Tibial nerve (tissue), 4 donors: ENCODE data around the gene ABR. TPM values are rescaled to one million over a fixed set of nuclear protein-coding genes. Genes with fewer than 3 reads are reported as not detected.

ENCODE experiments used
- DNase-seq, 2 donors: peaks; one replicate each; pipeline ENCODE4 v3.0.0-alpha.2; 2019; ENCODE audit warnings: low spot score in 2 of 2
- H3K27ac ChIP-seq, 4 donors: fragments of 200-600 bp; sonication (generic) in 3 of 4; one replicate each; pipeline ENCODE4 v1.5.1; 2017 to 2019; ENCODE audit warnings: mild to moderate bottlenecking in 1 of 4
- H3K27me3 ChIP-seq, 2 donors: fragments of 200-600 bp; sonication (generic) in 1 of 2; one replicate each; pipeline versions ENCODE4 v1.5.1 to v1.6.0; 2017 to 2019
- H3K36me3 ChIP-seq, 3 donors: fragments of 200-600 bp; sonication (generic); one replicate each; pipeline ENCODE4 v1.5.1; 2018 to 2019
- H3K4me1 ChIP-seq, 4 donors: fragments of 200-600 bp; sonication (generic) in 3 of 4; one replicate each; pipeline ENCODE4 v1.5.1; 2017 to 2019
- H3K4me3 ChIP-seq, 4 donors: fragments of 200-600 bp; sonication (generic) in 3 of 4; one replicate each; pipeline ENCODE4 v1.5.1; 2017 to 2019; ENCODE audit warnings: mild to moderate bottlenecking in 1 of 4, moderate library complexity in 1 of 4
- H3K9me3 ChIP-seq, 4 donors: fragments of 200-600 bp; sonication (generic) in 3 of 4; one replicate each; pipeline ENCODE4 v1.5.1; 2017 to 2019
- EP300 ChIP-seq, 2 donors: sonication (generic); formaldehyde crosslinking; IDR thresholded peaks; one replicate each; pipeline ENCODE4 v1.6.1; 2017; ENCODE audit warnings: antibody characterized with exemption in 2 of 2, mild to moderate bottlenecking in 1 of 2
- POLR2A ChIP-seq, 2 donors: fragments of 450-650 bp; IDR thresholded peaks; one replicate each; pipeline ENCODE4 v1.6.1; 2017; ENCODE audit warnings: antibody characterized with exemption in 2 of 2, mild to moderate bottlenecking in 2 of 2, moderate library complexity in 2 of 2
- WGBS, 2 donors: methylation state at CpG; one replicate each; pipeline ENCODE4 v1.1.5; 2018; 5-methylcytosine and 5-hydroxymethylcytosine counted together
- total RNA-seq, 4 donors: library from RNA; depleted of rRNA; stranded (reverse); fragments of >200 nt; gene quantifications; one replicate each; pipeline ENCODE4 v1.1.0, GENCODE V29; 2016
- TF ChIP-seq, protein P1 (sequence below), 5 experiments: fragments of 200-600 bp in 3 of 5; fragments of 450-650 bp in 2 of 5; sonication (generic) in 3 of 5; IDR thresholded peaks; one replicate each; pipeline ENCODE4 v1.5.1; 2016 to 2019; ENCODE audit warnings: antibody characterized with exemption in 5 of 5, mild to moderate bottlenecking in 3 of 5, moderate library complexity in 2 of 5

ABR gene
- total RNA-seq, 4 donors from 2014 or later, result 88.8 to 193 (median 133) TPM

DNA sequence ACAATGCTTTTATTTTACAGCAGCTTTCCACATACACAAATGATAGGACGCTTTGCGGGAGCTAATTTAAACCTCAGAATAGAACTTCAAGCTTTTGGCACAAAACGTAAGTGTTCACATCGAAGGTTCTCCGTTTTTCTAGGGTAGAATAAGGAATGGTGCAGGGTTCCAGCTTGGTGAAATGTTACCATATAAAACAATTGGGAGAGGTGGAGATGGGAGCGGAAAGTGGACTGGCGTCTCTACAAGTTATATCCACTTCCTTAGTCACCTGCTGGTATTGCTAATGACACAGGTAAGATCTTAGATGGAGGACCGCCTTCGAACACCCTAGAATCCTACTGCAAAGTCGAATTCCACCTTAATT lies 198.5 kb downstream of the ABR start:
- no peaks in the 10 kb centered on the region for H3K9me3 ChIP-seq
- no peak for DNase-seq
- H3K4me1 ChIP-seq, result peaks cover 0 to 30% (median 20%) of the 10 kb centered on the region in 4 donors
- 38 to 39% methylated on average over 10 of the region's 10 CpGs for WGBS, 2 donors
- no peak overlapping the region for H3K27ac ChIP-seq
- no peaks in the 10 kb centered on the region for H3K36me3 ChIP-seq
- TF ChIP-seq POLR2A (IDR thresholded peaks at IDR 0.05) (no peak), EP300 (IDR thresholded peaks at IDR 0.05) (no peak)
- TF ChIP-seq, protein P1, sequence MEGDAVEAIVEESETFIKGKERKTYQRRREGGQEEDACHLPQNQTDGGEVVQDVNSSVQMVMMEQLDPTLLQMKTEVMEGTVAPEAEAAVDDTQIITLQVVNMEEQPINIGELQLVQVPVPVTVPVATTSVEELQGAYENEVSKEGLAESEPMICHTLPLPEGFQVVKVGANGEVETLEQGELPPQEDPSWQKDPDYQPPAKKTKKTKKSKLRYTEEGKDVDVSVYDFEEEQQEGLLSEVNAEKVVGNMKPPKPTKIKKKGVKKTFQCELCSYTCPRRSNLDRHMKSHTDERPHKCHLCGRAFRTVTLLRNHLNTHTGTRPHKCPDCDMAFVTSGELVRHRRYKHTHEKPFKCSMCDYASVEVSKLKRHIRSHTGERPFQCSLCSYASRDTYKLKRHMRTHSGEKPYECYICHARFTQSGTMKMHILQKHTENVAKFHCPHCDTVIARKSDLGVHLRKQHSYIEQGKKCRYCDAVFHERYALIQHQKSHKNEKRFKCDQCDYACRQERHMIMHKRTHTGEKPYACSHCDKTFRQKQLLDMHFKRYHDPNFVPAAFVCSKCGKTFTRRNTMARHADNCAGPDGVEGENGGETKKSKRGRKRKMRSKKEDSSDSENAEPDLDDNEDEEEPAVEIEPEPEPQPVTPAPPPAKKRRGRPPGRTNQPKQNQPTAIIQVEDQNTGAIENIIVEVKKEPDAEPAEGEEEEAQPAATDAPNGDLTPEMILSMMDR (IDR thresholded peaks at IDR 0.05), result no peak
- H3K27me3 ChIP-seq, result peaks cover 0 to 4% of the 10 kb centered on the region in 2 donors
- H3K4me3 ChIP-seq, result no peak overlapping the region

DNA sequence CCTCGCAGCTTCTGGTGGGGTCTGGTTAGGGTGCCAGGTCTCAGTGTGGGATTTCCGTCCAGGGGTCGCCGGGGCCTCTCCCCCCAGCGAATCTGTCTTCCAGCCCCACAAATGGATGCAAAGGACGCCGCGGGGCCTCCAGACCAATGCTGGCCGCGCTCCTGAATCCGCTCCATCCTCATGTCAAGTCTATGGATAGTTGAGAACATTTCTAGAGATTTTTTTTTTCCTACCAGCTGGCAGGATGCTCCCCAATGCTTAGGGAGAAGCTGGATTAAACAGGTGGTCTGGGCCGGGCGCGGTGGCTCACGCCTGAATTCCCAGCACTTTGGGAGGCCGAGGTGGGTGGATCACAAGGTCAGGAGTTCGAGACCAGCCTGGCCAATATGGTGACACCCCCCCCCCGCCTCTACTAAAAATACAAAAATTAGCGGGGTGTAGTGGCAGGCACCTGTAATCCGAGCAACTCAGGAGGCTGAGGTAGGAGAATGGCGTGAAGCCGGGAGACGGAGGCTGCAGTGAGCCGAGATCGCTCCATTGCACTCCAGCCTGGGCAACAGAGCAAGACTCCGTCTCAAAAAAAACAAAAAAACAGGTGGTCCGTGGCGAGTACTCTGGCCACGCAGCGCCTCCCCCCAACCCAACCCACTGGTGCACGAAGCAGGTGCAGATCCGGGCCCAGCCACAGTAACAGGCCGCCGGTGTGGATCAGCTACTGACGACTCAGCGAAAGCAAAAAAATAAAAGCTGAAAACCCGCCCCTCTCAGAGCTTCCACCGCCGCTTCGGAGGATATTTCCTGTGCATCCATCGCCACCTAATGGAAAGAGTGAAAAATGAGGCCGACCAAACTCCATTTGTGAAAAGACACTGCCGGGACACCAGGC lies 199.1 kb downstream of the ABR start:
- Histone ChIP-seq H3K36me3 (no peaks in the 10 kb centered on the region), H3K4me3 (peak overlapping the region; percentile 48 to 71 (median 58)), H3K4me1 (peaks cover 0 to 32% (median 20%) of the 10 kb centered on the region in 4 donors), H3K27me3 (peaks cover 0 to 4% of the 10 kb centered on the region in 2 donors), H3K9me3 (no peaks in the 10 kb centered on the region), H3K27ac (peak overlapping the region; percentile 73 to 91 (median 78))
- TF ChIP-seq POLR2A (IDR thresholded peaks at IDR 0.05) (no peak), EP300 (IDR thresholded peaks at IDR 0.05) (peak in 1 of 2 donors; percentile 57)
- TF ChIP-seq, protein P1 (IDR thresholded peaks at IDR 0.05), result peak; percentile 65 to 86 (median 70)
- peak; percentile 56 to 72 for DNase-seq
- WGBS, 2 donors, result 27 to 28% methylated on average over 41 to 43 of the region's 43 CpGs

DNA sequence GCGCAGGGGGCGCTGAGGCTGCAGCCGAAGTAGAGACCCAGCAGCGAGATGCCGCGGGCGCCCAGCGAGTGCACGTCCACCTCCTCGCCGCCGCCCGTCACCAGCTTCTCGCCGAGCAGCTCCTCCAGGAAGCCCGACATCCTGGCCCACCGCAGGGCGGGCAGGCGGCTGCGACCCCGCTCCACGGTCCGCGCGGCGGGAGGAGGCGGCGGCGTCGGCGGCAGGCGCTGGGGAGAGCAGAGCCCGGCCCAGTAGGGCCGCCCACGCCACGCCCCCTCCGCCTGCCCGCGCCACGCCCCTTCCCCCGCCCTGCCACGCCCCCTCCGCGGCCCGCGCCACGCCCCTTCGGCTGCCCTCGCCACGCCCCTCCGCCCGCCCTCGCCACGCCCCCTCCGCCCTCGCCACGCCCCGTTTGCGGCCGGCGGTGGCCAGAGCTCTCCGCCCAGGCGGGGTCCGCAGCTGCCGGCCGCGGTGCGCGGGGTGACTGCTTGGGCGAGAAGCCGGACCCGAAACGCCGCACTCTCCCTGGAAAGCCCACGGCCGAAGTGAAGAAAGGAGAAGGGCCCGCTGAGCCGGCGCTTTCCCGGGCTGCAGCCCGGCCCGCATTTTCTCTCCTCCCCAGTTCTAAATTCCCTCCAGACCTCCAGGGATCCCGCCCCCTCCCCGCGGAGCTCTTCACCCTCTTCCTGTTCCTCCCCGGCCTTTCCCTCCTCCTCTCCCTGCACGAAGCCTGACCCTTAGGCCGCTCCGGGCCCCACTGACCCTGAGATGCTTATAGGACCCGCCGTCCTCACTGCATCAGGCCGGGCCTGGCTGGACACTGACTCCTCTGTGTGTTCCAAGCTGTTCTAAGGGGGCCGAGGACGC lies 200.0 kb downstream of the ABR start, which contains the start of gene NXN:
NXN (minus strand) TSS at position 238 of the 867 bp plus-strand sequence.
- no peaks in the 10 kb centered on the region for H3K9me3 ChIP-seq
- H3K27ac ChIP-seq, result peak within 1 kb of the TSS; percentile 73 to 91 (median 78)
- DNase-seq, result peak; percentile 74 to 80
- WGBS, 2 donors, result 0 to 1% methylated on average over 42 to 56 of the region's 94 CpGs
- H3K36me3 ChIP-seq, result no peaks in the 10 kb centered on the region
- TF ChIP-seq, protein P1 (IDR thresholded peaks at IDR 0.05), result no peak
- TF ChIP-seq EP300 (IDR thresholded peaks at IDR 0.05), result peak in 1 of 2 donors; percentile 64
- peak in 1 of 2 donors; percentile 70 for TF ChIP-seq POLR2A (IDR thresholded peaks at IDR 0.05)
- H3K4me1 ChIP-seq, result peaks cover 0 to 39% (median 20%) of the 10 kb centered on the region in 4 donors
- peaks cover 0 to 4% of the 10 kb centered on the region in 2 donors for H3K27me3 ChIP-seq
- H3K4me3 ChIP-seq, result peak within 1 kb of the TSS; percentile 48 to 71 (median 59)

DNA sequence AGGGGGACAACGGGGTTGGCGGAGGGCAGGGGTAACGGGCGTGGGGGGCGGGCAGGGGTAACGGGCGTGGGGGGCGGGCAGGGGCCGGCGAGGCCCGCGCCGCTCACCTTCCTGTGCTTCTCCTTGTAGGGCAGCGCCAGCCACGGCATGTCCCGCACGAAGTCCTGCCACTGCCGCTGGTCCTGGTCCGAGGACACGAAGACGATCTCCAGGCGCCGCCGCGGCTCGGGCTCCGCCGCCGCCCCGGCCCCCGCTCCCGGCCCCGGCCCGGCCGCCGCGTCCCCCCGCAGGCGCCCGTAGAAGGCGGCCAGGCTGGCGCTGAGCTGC lies 200.6 kb downstream of the ABR start:
- TF ChIP-seq, protein P1 (IDR thresholded peaks at IDR 0.05), result peak in 1 of 5 experiments; percentile 13
- TF ChIP-seq EP300 (IDR thresholded peaks at IDR 0.05), result no peak
- H3K9me3 ChIP-seq, result no peaks in the 10 kb centered on the region
- DNase-seq, result no peak
- peak overlapping the region; percentile 48 to 71 (median 59) for H3K4me3 ChIP-seq
- WGBS, 2 donors, result 0% methylated on average over 9 of the region's 42 CpGs; no CpG with 5 or more reads in 1 of the 2 donors
- peaks cover 0 to 39% (median 20%) of the 10 kb centered on the region in 4 donors for H3K4me1 ChIP-seq
- peak overlapping the region in 1 of 4 donors; percentile 75 for H3K27ac ChIP-seq
- H3K27me3 ChIP-seq, result peaks cover 0 to 4% of the 10 kb centered on the region in 2 donors
- H3K36me3 ChIP-seq, result no peaks in the 10 kb centered on the region
